Measurements from ENCODE around the gene ZC3H18.
A peak's percentile ranks its signal among the peaks of the same experiment; 100 is the strongest.

Gene ZC3H18

GRCh38 chr16:88525663-88525990 is 44.6 kb upstream of the ZC3H18 start:
- TF ChIP-seq CTCF (IDR thresholded peaks at IDR 0.05; ENCODE audit: borderline replicate concordance, insufficient read depth, low read depth, low read length), result no peak
- H3K4me3 ChIP-seq (ENCODE audit: low read depth, low read length), result no peak overlapping the region

- TF ChIP-seq CTCF (IDR thresholded peaks at IDR 0.05; ENCODE audit: borderline replicate concordance, insufficient read depth, low read depth, low read length), result no peak
- H3K4me3 ChIP-seq (ENCODE audit: low read depth, low read length), result no peak overlapping the region
Measured at GRCh38 chr16:88526008-88526905, 43.9 kb upstream of the ZC3H18 start.

GRCh38 chr16:88526906-88527185 is 43.4 kb upstream of the ZC3H18 start:
- TF ChIP-seq CTCF (IDR thresholded peaks at IDR 0.05; ENCODE audit: borderline replicate concordance, insufficient read depth, low read depth, low read length), result no peak
- no peak overlapping the region for H3K4me3 ChIP-seq (ENCODE audit: low read depth, low read length)

- TF ChIP-seq CTCF (IDR thresholded peaks at IDR 0.05; ENCODE audit: borderline replicate concordance, insufficient read depth, low read depth, low read length), result peak; percentile 91
- no peak overlapping the region for H3K4me3 ChIP-seq (ENCODE audit: low read depth, low read length)
Measured at GRCh38 chr16:88527186-88527936, 42.8 kb upstream of the ZC3H18 start.

- TF ChIP-seq CTCF (IDR thresholded peaks at IDR 0.05; ENCODE audit: borderline replicate concordance, insufficient read depth, low read depth, low read length), result no peak
- no peak overlapping the region for H3K4me3 ChIP-seq (ENCODE audit: low read depth, low read length)
Measured at GRCh38 chr16:88527937-88528743, 42.1 kb upstream of the ZC3H18 start.

GRCh38 chr16:88528902-88529318 is 41.3 kb upstream of the ZC3H18 start:
- no peak overlapping the region for H3K4me3 ChIP-seq (ENCODE audit: low read depth, low read length)
- no peak for TF ChIP-seq CTCF (IDR thresholded peaks at IDR 0.05; ENCODE audit: borderline replicate concordance, insufficient read depth, low read depth, low read length)
